HG03025 (cell line): ENCODE measurements around the gene CAMK2D.

Source experiments
- ATAC-seq: cut with Tn5 transposase; IDR thresholded peaks from one replicate; pipeline ENCODE4 v1.9.1; 2021; ENCODE audit warnings: mild to moderate bottlenecking, moderate library complexity; ENCODE audit not compliant: unreplicated experiment, low FRiP score

The CAMK2D gene

DNA sequence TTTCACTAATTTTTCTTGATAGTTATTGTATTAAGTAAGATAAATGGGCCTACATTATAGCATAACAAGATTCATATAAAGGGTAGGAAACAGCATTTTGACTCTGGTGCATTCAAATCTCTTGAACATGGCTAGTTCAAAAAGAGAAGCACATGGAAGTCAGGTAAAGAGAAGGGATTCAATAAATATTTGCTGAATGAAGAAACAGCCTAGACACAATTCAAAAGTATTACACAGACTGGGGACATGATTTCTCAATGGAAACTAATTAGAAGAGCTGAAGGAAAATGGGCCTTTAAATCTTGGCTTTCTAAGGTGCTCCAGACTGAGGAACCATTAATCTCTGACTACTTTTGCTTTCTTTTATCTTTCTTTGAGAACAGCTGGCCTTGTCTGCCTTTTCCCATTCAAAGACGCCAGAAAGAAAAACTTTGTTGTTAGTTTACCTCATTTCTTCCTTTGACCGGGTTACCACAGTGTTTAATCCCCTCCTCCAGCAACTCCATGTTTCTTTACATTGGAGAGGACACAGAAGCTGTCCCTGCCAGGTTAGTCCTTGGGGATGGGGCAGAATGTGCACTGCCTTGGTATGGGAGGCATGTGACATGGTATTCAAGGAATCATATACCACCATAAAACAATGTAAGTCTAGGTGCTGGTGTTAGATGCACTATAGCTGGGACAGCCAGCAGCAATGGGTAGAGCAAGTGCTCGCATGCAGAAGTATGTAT, 264.2 kb downstream of the CAMK2D start:
- no peak for ATAC-seq

DNA sequence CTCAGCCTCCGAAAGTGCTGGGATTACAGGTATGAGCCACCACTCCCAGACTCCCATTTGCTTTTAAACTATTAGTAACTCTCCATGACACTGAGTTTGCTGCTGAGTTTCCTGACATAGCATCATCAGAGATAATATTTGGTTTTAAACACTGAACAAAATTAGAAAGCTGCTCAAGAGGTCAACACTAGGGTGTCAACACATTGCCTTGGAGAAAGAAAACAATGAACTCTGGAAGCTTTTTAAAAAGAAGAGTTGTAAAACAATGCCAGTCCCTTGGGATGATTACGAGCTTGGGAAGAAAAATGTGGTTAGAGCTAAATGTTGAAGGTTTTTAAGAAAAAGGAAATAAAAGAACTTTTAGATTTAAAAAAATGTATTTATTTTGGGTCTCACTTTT, 264.8 kb downstream of the CAMK2D start:
- no peak for ATAC-seq

DNA sequence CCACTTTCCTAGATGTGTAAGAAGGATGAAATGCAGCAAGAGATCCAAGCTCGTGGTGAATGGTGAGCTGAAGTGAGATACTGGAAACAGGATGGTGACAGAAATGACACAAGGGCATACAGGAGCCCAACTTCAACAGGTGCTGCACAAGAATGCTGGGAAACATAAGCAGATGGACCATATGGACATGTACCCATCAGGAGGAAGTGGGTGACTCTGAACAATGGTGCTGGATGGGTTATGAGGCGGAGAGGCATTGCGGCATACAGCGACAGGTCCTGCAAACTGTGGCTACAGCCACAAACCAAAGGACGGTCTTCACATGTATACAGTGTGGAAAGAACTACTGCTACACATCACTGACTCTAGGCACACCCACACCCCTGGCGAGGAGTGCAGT, 265.7 kb downstream of the CAMK2D start:
- no peak for ATAC-seq

DNA sequence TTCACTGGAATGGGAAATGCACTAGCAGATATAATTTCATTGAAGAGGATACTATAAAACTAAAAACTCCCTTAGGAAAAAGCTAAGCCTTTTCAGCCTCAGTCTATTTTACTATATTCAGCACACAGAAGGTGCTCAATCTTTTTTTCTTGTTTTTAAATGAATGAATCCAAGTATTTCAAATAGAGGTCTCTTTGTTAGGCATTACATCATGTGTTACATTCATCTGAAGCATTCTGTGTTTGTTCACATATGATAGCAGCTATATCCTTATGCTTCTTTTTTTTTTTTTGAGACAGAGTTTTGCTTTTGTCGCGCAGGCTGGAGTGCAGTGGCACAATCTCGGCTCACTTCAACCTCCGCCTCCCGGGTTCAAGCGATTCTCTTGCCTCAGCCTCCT, 278.4 kb downstream of the CAMK2D start:
- ATAC-seq = no peak

DNA sequence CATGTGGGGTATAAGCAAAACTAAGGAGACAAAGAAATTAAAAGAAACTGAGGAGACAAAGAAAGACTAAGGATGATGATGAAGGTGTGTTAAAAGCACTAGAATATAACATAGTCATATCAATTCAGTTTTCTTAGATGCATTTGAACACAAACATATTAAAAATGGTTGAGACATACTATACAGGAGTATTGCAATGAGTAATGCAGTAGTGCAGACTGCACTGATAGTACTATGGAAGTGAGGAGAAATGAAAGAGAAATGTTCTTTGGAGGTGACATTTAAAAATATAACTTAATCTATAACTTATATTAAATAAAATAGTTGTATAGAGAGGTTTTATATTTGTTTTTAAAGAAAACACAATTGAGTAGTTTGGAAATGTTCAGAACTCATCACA, 279.2 kb downstream of the CAMK2D start:
- ATAC-seq = no peak

DNA sequence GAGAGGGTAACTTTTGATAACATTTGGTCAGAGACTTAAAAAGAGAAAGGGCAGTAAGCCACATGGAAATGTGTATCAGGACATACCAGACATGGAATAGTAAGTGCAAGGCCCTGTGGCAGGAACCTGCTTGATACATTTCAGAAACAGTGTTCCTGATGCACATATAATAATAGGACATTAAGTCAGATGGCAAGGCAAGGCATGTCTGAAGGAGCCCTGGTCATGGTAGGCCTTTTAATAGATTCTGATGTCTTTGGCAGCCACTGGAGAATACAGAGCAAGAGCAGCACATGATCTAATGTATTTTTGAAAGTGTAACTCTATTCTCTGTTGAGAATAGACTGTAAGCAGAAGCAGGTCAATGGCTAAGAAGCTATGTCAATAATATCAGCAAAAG, 279.7 kb downstream of the CAMK2D start:
- no peak for ATAC-seq

DNA sequence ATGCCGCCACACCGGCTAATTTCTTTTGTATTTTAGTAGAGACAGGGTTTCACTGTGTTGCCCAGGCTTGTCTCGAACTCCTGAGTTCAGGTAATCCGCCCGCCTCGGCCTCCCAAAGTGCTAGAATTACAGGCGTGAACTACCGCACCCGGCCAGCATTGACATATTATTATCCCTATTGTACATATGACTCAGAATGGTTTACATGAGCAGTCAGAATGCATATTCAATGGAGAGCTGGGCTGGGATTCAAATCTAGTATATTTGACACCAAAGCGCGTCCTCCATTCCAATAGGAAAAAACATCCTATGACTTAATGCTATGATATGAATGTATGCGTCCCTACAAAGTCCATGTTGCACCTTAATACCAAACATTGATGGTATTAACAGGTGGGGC, 281.4 kb downstream of the CAMK2D start:
- ATAC-seq = no peak

DNA sequence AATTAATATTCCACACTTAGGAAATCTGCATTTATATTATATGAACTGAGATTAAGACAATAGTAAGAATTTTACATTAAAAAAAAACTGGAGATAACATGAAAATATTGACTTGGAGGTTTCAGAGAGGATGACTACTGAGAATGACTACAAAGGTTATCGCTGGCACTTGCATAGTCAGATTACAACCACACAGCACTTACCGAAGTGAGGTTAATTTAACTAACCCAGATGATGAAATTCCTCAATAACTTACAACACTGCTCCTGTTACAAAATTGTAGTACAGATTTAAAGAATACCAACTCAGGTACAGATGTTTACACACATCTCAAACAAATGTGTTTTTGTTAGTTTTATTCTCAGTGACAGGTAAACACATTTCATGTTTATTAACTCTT, 283.5 kb downstream of the CAMK2D start:
- ATAC-seq = no peak

DNA sequence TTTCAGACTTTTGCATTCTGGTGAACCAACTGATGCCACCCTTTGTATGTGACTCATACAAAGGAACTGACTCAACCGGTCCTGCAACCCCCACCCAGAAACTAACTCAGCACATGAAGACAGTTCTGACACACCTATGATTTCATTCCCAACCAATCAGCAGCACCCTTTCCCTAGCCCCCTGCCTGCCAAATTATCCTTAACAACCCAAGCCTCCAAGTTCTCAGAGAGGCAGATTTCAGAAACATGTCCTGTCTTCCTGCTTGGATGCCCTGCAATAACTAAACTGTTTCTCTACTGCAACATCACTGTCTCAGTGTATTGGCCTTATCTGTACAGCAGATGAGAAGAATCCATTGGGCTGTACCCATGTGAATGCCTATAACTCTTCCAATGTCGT, 284.7 kb downstream of the CAMK2D start:
- ATAC-seq = no peak

DNA sequence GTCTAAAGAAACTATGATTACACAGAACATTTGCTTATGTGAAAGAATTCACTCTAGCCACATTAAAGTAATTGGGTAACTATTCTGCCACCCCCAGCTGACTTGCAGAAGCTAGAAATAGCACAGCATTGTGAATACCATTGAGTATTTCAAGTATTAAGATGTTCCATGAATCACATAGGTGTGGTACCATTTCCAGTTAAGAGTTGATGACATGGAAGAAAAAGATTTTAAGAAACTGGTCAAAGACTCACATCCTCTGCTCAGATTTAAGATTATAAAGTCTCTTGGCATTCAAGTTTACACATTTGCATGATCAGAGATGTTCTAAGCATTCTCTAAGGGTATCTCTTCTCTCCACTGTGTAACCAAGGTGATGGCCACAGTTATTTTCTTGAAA, 287.5 kb downstream of the CAMK2D start:
- ATAC-seq = no peak

DNA sequence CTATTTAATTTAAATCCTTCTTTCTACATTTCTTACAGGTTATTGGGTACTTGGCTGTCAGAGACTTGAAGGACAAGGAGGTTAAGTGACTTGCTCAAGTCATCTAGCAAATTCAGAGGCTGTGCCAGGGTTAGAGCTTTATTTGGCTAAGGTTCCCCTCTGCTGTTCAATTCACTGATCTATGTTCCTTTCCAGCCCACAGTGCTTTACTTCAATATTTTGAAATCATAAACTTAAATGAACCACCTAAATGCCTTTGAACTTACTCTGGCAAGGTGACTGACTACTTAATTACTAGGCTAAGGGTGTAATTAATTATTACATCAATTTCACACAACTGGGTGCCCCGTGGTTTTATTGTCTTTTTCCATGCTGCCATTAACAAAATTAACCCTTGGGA, 288.7 kb downstream of the CAMK2D start:
- ATAC-seq = no peak

DNA sequence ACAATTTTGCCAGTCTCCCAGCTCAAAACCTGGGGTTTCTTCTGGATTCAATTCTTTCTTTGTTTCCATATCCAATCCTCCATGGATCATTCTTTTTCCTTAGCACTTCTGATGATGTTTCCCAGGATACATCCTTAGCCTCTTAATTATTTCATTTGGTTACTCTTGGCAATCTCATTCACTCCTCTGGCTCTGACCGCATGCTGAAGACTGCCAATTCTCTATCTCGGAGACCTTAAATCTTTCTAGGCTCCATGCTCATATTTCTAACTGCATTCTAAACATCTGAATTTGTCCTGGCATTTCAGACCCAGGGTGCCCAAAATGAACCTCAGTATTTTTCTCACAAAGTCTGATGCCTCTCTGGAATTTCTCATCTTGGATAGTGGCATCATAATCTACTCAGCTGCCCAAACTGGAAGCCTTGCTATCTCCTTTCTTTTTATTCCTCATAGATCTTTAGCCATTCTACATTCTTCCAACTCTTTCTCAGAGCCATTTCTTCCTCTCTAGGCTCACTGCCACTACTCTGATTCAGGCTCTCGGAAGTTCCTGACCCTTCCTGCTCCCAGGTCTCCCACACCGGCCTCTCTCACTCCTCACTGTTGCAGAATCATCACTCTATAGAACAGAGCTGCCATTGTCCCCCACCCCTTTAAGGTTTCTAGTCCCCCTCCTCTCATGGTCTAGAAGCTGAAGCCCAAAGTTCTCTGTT, 290.2 kb downstream of the CAMK2D start:
- no peak for ATAC-seq

DNA sequence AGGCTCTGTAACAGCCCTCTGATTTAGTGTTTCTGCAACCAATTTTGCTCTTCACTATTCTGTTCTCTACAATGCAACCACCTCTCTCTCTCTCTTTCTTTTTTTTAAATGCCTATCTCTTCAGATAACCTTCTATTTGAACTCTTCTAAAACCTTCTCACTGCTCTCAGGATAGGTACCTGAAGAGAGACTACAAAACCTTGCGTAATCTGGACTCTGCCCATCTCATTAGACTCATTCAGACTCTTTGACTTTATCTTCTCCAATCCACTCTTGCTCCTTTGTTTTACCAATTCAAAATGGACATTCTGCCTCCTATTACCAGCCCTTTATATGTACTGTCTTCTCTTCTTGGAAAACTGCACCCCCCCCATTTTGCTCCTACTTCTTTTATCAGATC, 291.6 kb downstream of the CAMK2D start:
- ATAC-seq = no peak

DNA sequence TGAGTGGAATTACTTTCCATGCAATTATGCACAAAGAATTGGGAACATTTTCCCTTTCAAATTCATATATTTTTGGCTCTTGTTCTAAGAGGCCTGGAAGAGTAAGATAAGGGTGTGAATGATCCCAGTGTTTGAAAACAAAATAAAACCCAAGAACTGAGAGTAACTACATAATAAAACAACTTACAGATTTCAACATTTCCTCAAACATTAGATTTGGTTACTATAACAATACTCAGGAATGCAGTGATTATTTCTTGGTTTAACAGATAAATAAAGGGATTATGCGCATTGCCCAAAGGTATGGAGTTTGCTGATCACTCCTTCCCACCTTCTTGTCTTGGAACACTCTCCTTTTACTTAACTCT, 292.5 kb downstream of the CAMK2D start:
- no peak for ATAC-seq

DNA sequence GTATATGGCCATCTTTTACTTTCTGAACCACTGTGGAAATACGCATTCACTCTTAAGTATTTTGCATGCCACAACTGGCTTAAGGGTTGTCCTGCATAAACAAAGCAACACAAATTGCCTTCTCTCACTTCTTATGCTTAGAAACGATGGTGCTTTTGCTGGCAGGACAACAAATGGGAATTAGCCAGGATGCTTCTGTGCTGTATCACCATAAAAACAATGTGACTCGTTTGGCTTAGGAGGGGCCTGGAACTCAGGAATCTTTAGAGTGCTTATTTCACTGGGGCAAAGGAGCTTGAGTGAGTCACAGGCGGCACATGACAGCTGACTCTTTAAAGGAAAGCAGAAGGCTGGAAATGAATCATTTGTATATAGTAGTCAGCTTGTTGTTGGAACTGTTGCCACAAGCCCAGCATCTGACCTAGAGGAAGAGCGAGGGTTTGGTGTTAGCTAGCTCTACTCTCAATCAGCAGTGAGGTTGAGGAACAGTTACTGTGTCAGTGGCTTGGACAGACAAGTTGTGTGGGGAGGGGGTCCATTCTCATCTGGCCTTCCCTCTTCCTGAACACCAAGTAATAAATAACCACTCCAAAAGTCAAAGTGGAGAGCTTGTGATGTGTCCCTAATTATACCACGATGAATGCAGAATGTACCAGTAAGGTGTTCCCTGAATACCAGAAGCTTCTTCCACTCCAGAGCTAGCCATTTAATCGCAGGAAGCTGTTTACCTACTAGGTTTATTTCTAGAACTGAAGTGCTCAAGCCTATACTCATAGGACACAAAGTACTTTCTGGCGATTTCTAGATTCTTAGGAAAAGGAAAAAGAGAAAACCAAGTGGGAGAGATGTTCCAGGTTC, 293.1 kb downstream of the CAMK2D start:
- ATAC-seq = no peak

DNA sequence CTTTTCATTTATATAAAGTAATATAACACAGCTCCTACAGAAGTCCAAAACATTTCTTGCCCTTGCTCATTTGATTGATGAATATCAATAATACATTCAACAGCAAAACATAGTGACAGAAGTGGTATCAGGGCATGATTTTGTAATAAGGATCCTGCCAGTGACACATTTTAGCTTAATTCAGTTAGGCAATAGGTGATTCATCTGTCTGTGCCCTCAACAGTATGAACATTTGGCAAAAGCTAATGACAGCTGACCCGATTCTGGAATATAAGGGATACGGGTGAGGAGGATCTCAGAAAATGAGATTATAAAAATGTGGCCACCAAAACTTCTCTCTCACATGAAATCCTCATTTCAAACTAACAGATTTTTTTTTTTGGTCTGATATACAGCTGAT, 294.0 kb downstream of the CAMK2D start:
- ATAC-seq = no peak

DNA sequence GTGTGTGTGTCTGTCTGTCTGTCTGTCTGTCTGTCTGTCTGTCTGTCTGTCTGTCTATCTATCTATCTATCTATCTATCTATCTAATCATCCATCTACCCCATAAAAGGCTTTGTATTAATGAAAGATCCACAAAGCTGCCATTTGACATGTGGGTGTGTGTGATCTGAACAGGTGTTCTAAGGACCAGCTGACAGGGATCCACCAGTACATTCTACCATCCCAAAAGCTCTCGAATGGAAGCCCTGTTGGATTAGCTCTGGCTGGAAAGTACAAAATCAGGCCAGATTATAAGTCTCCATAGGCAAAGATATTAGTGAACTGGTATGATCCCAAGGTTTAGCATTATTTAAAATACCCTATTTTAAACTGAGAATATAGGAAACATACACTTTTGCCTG, 299.3 kb downstream of the CAMK2D start:
- no peak for ATAC-seq

DNA sequence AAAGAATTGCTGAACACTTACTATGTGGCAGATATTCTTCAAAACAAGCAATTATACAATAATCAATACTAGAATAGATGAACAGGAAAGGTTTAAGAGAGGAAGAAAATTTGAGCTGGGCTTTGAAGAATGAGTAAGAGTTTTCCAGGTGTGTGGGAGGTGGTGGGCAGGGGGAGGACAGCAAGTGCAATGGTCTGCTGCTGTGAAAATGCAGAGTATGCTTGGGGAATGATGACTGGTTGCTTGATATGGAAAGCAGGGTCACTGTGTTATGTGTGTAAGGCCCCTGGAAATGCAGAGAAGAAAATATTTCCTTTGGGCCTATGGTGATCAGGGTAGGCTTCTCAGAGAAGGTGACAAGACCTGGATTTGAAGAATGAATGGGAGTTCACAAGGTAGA, 300.3 kb downstream of the CAMK2D start:
- no peak for ATAC-seq

DNA sequence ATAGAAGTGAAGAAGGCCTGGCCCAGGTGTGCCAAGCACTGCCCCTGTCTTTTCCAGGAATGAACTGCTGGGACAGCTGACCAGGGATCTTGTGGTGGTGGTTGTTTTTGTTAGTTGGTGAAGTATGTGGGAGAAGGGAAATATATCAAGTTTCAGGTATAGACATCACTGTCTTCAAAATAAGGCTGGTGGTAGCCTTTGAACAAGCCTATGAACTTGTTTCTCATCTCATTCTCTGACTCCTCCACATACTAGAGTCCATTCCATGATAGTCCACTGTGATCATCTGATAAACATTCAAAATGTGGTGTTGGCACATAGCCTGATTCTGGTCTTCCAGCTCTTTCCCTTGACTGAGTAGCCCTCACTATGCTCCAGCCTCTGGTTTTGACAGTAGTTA, 303.7 kb downstream of the CAMK2D start:
- ATAC-seq = no peak

DNA sequence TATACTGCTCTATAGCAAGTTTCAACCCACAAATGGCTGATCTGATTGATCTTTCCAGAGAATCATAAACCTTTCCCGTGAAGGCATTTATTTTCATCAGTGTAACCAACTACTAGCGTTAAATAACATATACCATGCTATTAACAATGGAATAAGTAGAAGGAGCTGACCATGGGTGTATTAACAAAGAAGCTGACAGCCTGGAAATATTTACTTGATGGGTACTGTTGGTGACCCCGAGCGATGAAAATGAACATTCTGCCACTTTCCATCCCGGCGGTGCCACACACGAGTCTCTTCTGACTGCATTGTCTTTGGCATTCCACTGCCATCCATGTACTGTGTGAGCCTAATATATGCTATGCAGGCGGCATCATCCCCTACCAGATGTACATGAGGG, 304.4 kb downstream of the CAMK2D start:
- no peak for ATAC-seq

DNA sequence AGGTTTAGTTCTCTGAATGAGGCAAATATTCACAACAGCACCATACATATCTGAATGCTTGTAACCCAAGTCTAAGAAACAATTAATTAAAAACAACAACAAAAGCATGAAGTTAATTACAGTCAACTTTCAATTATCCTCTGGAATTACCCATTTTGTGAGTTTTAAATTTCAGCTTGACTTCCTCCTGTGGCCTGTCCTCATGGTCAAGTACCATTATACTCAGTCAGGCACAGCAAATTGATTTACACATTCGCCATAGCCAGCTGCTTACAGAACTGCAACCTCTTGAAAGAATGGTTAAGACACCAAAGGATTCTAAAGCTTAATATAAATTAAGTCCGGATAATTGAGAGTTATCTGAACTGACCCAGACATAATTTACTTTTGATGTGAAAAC, 306.5 kb downstream of the CAMK2D start:
- no peak for ATAC-seq
